ENCODE data around the gene PIM3.
"Not testable (repeated sequence)": the region's sequence is repeated elsewhere in the genome, so short reads cannot be mapped to it uniquely, and the experiment has no call there.

The PIM3 gene

GRCh38 chr22:49976439-49977175 is 16.0 kb downstream of the PIM3 start:
- H3K4me3 ChIP-seq (ENCODE audit: low read depth, low read length), result no peak overlapping the region
- TF ChIP-seq CTCF (IDR thresholded peaks at IDR 0.05; ENCODE audit: low read depth, low read length, missing control alignments), result no peak
- DNase-seq (ENCODE audit: low read depth), result peak; percentile 68

- H3K4me3 ChIP-seq (ENCODE audit: low read depth, low read length), result no peak overlapping the region
- TF ChIP-seq CTCF (IDR thresholded peaks at IDR 0.05; ENCODE audit: low read depth, low read length, missing control alignments), result no peak
- no peak for DNase-seq (ENCODE audit: low read depth)
These were observed 17.0 kb downstream of the PIM3 start for GRCh38 chr22:49977578-49977977.

DNA sequence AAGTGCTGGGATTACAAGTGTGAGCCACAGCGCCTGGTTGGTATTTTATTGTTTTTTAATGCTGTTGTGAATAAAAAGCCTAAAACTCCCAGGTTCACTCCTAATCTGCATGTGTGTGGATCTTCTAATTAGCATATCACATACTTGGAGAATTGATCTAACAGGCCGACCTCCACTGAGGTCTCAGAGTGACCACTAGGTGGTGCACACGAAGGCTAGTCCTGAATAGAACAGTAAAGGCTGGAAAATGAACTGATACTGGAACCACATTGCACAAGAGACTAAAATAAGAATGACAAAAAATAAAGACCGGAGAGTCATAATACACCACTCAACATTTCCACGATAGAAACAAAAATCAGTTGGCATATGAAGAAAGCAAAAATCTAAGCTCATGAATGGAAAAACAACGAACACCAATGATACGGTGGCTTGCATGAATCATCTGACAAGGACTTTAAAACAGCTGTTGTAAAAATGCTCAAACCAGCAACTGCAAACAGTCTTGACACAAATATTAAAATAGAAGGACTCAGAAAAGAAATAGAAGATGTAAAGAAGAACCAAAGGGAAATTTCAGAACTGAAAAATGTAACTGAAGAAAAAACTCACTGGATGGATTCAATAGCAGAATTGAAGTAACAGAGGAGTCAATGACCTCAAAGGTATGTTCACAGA is 19.2 kb downstream of the PIM3 start:
- DNase-seq (ENCODE audit: low read depth), result no peak
- H3K4me3 ChIP-seq (ENCODE audit: low read depth, low read length), result no peak overlapping the region
- peak; percentile 63 for TF ChIP-seq CTCF (IDR thresholded peaks at IDR 0.05; ENCODE audit: low read depth, low read length, missing control alignments)

DNA sequence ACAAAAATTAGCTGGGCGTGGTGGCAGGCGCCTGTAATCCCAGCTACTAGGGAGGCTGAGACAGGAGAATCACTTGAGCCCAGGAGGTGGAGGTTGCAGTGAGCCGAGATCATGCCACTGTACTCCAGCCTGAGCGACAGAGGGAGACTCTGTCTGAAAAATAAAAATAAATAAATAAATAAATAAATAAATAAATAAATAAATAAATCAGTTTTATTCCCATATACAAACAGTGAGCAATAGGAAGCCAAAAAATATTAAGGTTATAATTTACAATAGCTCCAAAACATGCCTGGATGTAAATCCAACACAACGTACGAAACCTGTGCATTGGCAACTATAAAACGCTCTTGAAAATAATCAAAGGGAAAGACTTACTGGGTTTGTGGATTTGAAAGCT is 21.2 kb downstream of the PIM3 start:
- not testable (repeated sequence) for DNase-seq (ENCODE audit: low read depth)

DNA sequence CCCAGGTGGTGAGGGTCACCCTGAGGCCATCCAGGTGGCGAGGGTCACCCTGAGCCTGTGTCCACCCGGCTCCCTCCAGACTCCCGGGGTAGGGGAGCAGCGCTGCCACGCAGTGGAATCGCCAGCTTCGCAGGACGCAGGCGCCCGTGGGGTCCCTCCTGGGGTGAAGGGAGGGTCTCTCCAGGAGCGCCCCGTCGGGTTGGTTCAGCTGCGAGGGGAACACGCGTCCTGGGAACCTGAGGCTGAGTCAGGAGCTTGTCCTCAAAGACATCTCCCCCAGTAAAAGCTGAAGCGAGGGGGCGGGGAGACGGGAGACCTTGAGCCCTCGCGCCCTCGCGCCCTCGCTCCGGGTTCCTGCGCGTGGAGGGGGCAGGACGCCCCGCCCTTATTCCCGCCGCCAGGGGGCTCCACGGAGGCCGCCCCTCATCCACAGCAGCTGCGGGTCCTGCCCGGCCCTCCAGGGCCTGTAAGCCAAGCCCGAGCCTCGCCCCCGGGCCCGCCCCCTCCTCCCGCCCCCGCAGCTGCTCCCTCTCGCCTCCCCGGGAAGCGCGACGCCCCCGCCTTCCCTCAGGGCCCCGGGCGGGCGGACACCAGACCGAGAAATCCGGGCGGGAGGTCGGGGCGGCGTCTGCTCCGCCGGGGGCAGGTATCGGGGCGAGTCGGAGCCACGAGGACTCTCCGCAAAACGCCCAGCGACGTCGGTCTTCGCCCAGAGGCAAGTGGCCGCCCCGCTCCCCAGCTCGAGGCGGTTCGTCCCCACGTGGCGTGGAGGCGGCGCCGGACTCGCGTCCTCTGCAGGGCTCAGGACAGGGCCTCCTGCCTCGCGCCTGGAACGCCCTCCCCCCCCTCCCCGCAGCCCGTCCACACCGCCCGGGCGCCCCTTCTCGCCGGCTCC is 22.8 kb downstream of the PIM3 start:
- DNase-seq (ENCODE audit: low read depth), result no peak
- no peak overlapping the region for H3K4me3 ChIP-seq (ENCODE audit: low read depth, low read length)
- peak; percentile 36 for TF ChIP-seq CTCF (IDR thresholded peaks at IDR 0.05; ENCODE audit: low read depth, low read length, missing control alignments)

More for the DNA sequence above, 21.2 kb downstream of the PIM3 start:
- H3K4me3 ChIP-seq (ENCODE audit: low read depth, low read length), result not testable (repeated sequence)

DNA sequence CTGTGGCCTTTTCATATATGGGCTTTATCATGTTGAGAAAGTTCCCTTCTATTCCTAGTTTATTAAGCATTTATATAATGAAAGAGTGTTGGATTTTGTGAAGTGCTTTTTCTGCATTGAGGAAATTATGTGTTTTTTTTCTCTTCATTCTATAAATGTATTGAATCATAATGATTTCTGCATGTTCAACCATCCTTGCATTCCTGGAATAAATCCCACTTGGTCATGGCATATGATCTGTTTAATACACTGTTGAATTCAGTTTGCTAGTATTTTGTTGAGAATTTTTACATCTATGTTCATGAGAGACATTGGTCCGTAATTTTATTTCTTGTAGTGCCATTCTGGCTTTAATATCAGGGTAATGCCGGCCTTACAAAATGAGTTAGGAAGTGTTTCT is 25.8 kb downstream of the PIM3 start:
- no peak for TF ChIP-seq CTCF (IDR thresholded peaks at IDR 0.05; ENCODE audit: low read depth, low read length, missing control alignments)
- H3K4me3 ChIP-seq (ENCODE audit: low read depth, low read length), result no peak overlapping the region
- DNase-seq (ENCODE audit: low read depth), result no peak

DNA sequence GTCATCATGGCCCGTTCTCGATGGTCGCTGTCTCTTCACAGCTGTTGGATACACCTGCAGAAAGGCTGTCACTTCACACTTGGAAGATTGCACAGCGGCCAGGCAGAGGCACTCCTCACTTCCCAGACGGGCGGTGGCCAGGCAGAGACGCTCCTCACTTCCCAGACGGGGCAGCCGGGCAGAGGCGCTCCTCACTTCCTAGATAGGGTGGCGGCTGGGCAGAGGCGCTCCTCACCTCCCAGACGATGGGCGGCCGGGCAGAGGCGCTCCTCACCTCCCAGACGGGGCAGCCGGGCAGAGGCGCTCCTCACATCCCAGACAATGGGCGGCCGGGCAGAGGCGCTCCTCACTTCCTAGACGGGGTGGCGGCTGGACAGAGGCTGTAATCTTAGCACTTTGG is 29.3 kb downstream of the PIM3 start:
- not testable (repeated sequence) for H3K4me3 ChIP-seq (ENCODE audit: low read depth, low read length); DNase-seq (ENCODE audit: low read depth)
